Left hindlimb (tissue), 1 donor: ENCODE measurements around the gene LACC1.

Source experiments
- DNase-seq: peaks from one replicate; pipeline ENCODE4 v3.0.0-alpha.2; 2018

Gene LACC1

GRCh38 chr13:43894438-43894837 is 14.7 kb downstream of the LACC1 start:
- no peak for DNase-seq

DNA sequence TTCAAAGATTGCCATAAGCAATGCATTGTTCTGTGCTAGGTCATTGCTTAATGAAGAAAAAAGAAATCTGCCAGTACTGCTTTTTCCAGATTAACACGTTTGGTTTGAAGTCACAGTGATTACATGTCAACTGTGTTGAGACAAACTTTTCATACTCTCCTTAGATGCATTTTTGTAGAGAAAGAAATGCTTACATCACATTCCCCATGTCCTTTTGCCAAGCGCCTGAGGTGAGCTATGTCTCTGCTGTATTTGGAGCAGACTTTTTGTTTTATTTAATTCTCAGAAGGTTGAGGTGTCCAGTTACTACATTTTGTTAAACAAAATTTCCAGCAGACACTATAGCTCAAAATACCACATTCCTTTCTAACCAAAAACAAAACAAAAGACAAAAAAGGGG is 16.2 kb downstream of the LACC1 start:
- no peak for DNase-seq

DNA sequence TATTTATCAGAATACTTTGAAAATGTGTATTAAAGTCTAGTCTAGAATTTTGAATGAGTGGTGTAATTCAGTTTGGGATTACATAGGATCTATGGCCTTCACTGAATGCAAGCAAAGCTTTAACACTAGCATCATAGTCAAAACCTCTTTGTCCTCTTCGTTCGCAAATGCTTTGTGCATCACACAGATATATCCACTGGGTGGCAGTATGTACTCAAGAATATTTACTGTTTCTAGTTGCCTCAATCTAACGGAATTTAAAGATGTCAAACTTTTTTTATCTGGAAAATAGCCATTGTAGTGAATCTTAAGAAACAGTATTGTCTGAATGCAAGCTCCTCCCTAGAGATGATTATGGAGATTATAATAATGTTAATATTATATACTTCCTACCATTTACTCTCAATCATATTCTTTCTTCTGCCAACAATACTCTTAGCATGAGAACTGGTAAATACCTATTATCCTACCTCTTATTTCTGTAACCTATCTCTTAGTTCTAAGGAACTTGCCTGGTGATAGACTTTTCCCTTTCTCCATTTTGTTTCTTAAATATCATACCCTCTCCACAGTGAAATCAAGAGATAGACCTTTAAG is 25.8 kb downstream of the LACC1 start:
- DNase-seq = no peak

GRCh38 chr13:43908156-43909126 is 28.7 kb downstream of the LACC1 start:
- no peak for DNase-seq

DNA sequence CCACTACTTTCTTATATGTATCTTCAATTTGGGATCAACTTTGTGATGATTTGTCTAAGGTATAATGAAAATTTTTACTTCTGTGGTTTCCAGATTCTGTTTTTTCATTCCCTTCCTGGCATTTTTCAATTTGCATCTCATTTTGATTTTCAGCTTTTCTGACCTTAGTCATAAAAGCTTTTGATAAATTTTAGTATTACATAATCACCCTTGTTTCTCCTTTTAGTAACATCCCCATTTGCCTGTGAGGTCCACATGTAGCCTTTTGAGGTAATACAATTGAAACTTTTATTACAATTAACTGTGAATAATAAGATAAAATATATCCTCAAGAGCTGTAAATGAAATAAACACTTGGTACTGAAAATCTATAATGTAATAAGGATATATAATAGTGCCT is 31.2 kb downstream of the LACC1 start:
- no peak for DNase-seq

DNA sequence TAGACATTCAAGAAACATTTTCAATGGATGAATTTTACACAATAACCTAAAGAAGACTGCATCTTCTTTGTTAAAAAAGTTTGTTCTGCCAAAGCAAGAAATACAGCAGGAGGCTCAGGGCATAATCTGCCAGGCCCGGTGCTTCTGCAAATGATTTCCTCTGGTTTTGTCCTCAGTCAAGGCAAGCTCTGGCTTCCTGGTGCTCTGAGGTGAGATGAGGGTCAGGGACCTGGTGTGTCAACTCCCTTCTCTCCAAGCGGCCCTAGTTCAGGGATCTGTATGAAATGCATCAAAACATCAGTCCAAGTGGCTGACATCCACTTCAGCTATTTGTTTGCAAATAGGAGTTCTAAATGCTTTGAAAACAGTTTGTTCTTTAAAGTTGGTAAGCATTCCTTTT is 31.6 kb downstream of the LACC1 start:
- DNase-seq = no peak

DNA sequence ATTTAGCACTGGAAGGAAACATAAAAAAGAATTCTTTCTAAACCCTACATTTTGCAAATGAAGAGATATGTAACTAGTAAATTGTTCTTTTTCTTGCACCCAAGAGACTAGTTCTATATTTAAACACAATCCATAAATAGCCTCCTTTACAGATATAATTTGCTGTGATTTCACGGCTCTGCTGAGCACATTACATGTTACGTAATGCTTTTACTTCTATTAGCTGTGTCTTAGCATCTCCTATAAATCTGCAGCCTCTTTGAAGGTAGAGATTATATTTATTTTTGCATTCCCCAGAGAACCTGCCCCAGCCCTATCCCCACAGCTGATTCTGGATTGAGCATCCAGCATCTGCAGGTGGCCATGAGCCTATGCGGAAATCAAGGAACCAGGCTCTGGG is 32.2 kb downstream of the LACC1 start:
- no peak for DNase-seq

DNA sequence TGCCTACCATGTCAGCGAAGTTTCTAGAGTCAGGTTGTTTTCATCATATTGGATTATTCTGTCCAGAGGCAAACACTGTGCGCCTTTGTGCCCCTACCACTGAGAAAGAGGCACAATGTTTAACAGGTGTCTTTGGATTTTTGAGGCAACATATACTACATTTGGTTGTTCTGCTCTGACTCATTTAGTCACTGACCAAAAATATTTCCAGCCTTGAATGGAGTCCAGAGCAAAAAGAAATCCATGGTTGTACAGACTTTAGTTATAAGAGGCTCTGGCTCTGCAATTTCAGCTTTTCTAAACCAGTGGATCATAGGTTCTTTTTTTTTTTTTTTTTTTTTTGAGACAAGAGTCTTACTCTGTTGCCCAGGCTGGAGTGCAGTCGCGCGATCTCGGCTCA is 35.7 kb downstream of the LACC1 start:
- DNase-seq = no peak

GRCh38 chr13:43916828-43917227 is 37.1 kb downstream of the LACC1 start:
- no peak for DNase-seq

DNA sequence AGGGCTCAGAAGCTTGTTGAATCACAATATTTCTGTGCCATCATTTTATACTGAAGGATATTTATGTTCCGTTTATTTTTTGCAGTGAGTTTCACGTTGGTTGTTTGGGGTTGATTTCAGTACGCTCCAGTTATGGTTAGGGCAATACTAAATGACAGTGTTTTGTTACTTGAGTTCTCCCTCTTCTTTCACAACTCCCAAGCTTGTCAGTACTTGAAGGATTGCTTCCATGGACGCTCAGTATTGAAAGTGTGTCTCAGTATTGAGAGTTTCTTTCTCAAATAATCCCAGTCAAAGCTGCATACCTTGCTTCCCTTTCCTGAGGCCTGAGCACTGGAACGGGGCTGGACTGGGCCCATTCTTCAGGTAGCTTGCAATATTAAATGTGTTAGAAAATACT is 38.9 kb downstream of the LACC1 start:
- no peak for DNase-seq

GRCh38 chr13:43920965-43921674 is 41.4 kb downstream of the LACC1 start:
- no peak for DNase-seq

- no peak for DNase-seq
These were observed 45.0 kb downstream of the LACC1 start for GRCh38 chr13:43924549-43925245.

GRCh38 chr13:43929947-43930346 is 50.2 kb downstream of the LACC1 start:
- DNase-seq = no peak

- DNase-seq = no peak
These were observed 53.7 kb downstream of the LACC1 start for GRCh38 chr13:43933378-43933777.

GRCh38 chr13:43934273-43934672 is 54.6 kb downstream of the LACC1 start:
- no peak for DNase-seq

- DNase-seq = peak; percentile 34
These were observed 56.2 kb downstream of the LACC1 start for GRCh38 chr13:43935878-43936277.

DNA sequence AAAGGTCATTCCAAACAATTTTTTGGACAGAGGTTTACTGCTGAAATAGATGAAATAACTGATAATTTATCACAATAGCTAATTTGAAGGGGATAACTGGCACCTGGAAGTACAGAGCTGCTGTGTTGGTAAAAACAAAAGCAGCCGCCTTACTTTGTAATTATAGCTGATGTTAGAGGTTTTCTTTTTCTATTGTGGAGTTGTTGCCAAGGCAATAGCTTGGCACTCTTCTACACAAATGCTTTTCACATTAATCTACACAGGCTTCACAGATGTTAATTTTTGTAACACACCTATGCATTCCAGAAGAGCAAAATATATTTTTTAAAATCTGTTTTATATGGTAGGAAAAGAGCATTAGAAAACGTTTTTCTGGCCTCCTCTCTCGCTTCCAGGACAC is 56.9 kb downstream of the LACC1 start:
- DNase-seq = no peak

GRCh38 chr13:43937839-43938238 is 58.1 kb downstream of the LACC1 start:
- DNase-seq = no peak

- DNase-seq = no peak
These were observed 58.7 kb downstream of the LACC1 start for GRCh38 chr13:43938449-43938848.

DNA sequence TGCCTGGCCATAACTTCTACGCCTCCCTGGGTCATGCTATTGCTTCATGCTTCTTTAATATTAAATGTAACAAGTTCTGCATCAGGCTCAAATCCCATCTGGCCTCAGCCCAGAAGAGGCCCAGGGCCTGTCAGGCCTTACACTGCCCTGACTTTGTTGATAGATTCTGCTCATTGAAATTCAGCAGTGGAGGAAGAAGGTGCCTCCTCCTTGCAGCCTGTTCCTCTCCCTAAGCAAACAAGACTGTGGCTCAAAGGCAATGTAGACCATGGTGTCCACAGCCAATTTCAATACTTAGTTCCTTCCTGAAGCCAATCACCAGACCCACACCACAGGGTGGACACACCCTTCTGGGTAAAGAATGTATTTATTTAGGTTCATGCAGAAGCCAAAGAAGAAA is 59.4 kb downstream of the LACC1 start:
- DNase-seq = peak; percentile 61

DNA sequence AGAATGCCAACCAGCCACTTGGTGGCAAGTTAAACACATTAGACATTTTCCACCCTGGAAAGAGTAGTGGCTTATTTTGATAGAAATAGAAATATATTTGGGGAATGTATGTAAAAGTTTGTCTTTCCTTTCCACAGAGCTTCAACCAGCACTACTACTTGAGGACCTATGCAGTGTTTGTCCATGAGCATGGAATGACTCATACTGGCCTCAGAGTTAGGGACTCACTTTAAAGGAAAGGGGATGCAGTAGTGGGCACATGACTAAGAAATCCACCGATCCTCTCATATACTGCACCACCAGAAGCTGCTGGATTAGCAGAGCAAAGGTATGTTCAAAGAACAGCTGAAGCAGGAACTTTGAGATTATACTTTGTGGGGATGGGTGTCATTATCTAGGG is 62.6 kb downstream of the LACC1 start:
- no peak for DNase-seq
